Measurements from ENCODE around the gene STRADA. TPM values are rescaled to one million over a fixed set of nuclear protein-coding genes. Genes with fewer than 3 reads are reported as not detected.

The STRADA gene
- total RNA-seq, 2 donors from 2014 or later: 15.6 to 19.9 TPM

GRCh38 chr17:63764716-63765115 is 23.1 kb upstream of the STRADA start:
- no peak overlapping the region for H3K4me3 ChIP-seq
- H3K36me3 ChIP-seq: peaks cover 4% of the 10 kb centered on the region
- H3K9ac ChIP-seq (ENCODE audit: low read depth in 2 of 2, low read length in 2 of 2): no peak overlapping the region
- no peaks in the 10 kb centered on the region for H3K27me3 ChIP-seq
- H3K4me1 ChIP-seq: peaks cover 3% of the 10 kb centered on the region
- no peak overlapping the region for H3K27ac ChIP-seq
- TF ChIP-seq CTCF (IDR thresholded peaks at IDR 0.05): no peak
- DNase-seq: no peak
- no peaks in the 10 kb centered on the region for H3K9me3 ChIP-seq
- intact Hi-C loops (cut with DNase I): no loop called here

GRCh38 chr17:63762161-63763078 is 20.8 kb upstream of the STRADA start:
- Histone ChIP-seq H3K27me3 (no peaks in the 10 kb centered on the region), H3K4me3 (no peak overlapping the region), H3K9me3 (no peaks in the 10 kb centered on the region), H3K36me3 (peaks cover 4% of the 10 kb centered on the region), H3K4me1 (peaks cover 3% of the 10 kb centered on the region), H3K9ac (ENCODE audit: low read depth in 2 of 2, low read length in 2 of 2) (no peak overlapping the region), H3K27ac (peak overlapping the region; percentile 49)
- no peak for DNase-seq
- no peak for TF ChIP-seq CTCF (IDR thresholded peaks at IDR 0.05)
- intact Hi-C loops (cut with DNase I): no loop called here

GRCh38 chr17:63760771-63761539 is 19.4 kb upstream of the STRADA start:
- no peak for TF ChIP-seq CTCF (IDR thresholded peaks at IDR 0.05)
- Histone ChIP-seq H3K9me3 (no peaks in the 10 kb centered on the region), H3K27me3 (no peaks in the 10 kb centered on the region), H3K27ac (no peak overlapping the region), H3K9ac (ENCODE audit: low read depth in 2 of 2, low read length in 2 of 2) (no peak overlapping the region), H3K4me1 (peaks cover 3% of the 10 kb centered on the region), H3K4me3 (no peak overlapping the region), H3K36me3 (peaks cover 4% of the 10 kb centered on the region)
- intact Hi-C loops (cut with DNase I): no loop called here
- no peak for DNase-seq

- no peak overlapping the region for H3K4me3 ChIP-seq
- H3K27me3 ChIP-seq: no peaks in the 10 kb centered on the region
- no peak overlapping the region for H3K9ac ChIP-seq (ENCODE audit: low read depth in 2 of 2, low read length in 2 of 2)
- no peak for TF ChIP-seq CTCF (IDR thresholded peaks at IDR 0.05)
- intact Hi-C loops (cut with DNase I): no loop called here
- no peaks in the 10 kb centered on the region for H3K36me3 ChIP-seq
- H3K27ac ChIP-seq: no peak overlapping the region
- no peak for DNase-seq
- no peaks in the 10 kb centered on the region for H3K9me3 ChIP-seq
- peaks cover 3% of the 10 kb centered on the region for H3K4me1 ChIP-seq
Observed at GRCh38 chr17:63758428-63758827, 16.8 kb upstream of the STRADA start.

GRCh38 chr17:63754046-63754445 is 12.4 kb upstream of the STRADA start:
- intact Hi-C loops (cut with DNase I): no loop called here
- no peaks in the 10 kb centered on the region for H3K36me3 ChIP-seq
- no peak overlapping the region for H3K27ac ChIP-seq
- no peak overlapping the region for H3K9ac ChIP-seq (ENCODE audit: low read depth in 2 of 2, low read length in 2 of 2)
- no peaks in the 10 kb centered on the region for H3K9me3 ChIP-seq
- no peaks in the 10 kb centered on the region for H3K27me3 ChIP-seq
- TF ChIP-seq CTCF (IDR thresholded peaks at IDR 0.05): no peak
- no peaks in the 10 kb centered on the region for H3K4me1 ChIP-seq
- H3K4me3 ChIP-seq: no peak overlapping the region
- no peak for DNase-seq

Data from colonic mucosa (tissue), 4 donors.